Measurements from ENCODE around the gene KLRC3. TPM values are rescaled to one million over a fixed set of nuclear protein-coding genes. Genes with fewer than 3 reads are reported as not detected.
"Not testable (repeated sequence)": the region's sequence is repeated elsewhere in the genome, so short reads cannot be mapped to it uniquely, and the experiment has no call there.

The KLRC3 gene
- 1 to 10 TPM; 1.3 to 2.1 TPM for total RNA-seq

DNA sequence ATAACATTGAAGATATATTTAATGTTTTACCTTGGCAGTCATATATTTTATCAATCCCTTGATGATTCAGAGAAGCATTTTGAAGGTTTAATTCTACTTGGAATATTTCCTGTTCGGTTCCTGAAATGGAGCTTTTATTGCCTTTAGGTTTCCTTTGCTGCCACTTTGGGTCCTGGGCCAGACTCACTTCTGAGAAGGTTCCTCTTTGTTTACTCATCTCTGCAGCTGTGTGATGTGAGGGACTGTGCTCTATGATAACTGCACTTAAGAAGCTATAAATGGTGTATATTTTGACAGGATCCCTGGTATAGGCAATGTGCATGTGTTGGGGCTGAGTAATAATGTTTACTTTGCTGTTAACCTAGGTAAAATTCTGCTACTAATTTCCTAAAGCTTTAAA lies at the start of gene KLRC3:
KLRC3 (minus strand) TSS at position 262 of the 400 bp plus-strand sequence; CDS start at position 217, 45 bp downstream.
- ATAC-seq; DNase-seq; H3K4me1 Mint-ChIP-seq (ENCODE audit: low read depth); H3K9me3 Mint-ChIP-seq (ENCODE audit: insufficient read depth); CTCF ChIA-PET; H3K27me3 Mint-ChIP-seq (ENCODE audit: low read depth); H3K36me3 Mint-ChIP-seq (ENCODE audit: low read depth); POLR2A ChIA-PET: not testable (repeated sequence)
- Mint-ChIP-seq H3K4me3 (peak within 1 kb of the TSS; percentile 40), H3K27ac (peak within 1 kb of the TSS; percentile 54)

DNA sequence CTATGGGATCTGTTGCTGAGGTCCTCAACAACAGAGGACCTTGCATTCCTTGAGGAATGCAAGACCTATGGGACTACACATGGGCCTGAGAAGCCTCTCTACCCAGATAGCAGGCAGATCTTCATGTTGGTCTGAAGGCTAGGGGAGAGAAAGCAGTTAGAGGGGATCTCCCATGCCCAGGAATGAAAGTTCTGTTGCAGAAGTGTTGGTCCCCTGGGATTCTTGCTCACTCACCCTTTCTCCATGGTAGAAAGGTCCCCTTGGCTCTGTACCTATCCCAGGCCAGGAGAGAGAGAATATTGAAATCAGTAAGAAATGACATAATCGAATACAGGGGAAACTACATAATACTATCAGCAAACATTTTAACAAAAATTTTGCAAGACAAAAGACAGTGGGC lies 49.3 kb upstream of the KLRC3 start:
- Mint-ChIP-seq H3K9me3 (ENCODE audit: insufficient read depth) (peaks cover 24% of the 10 kb centered on the region), H3K4me1 (ENCODE audit: low read depth) (peaks cover 4% of the 10 kb centered on the region), H3K4me3 (no peak overlapping the region), H3K36me3 (ENCODE audit: low read depth) (peaks cover 20% of the 10 kb centered on the region), H3K27me3 (ENCODE audit: low read depth) (no peaks in the 10 kb centered on the region), H3K27ac (no peak overlapping the region)
- ChIA-PET POLR2A (no interaction called here), CTCF (interaction anchor here (1.2 to 2.9 kb wide), 2 partner anchors 11 to 103 kb away, joined by 3 to 8 read pairs; no protein-coding TSS in a partner anchor)
- DNase-seq (no peak), ATAC-seq (no peak)

DNA sequence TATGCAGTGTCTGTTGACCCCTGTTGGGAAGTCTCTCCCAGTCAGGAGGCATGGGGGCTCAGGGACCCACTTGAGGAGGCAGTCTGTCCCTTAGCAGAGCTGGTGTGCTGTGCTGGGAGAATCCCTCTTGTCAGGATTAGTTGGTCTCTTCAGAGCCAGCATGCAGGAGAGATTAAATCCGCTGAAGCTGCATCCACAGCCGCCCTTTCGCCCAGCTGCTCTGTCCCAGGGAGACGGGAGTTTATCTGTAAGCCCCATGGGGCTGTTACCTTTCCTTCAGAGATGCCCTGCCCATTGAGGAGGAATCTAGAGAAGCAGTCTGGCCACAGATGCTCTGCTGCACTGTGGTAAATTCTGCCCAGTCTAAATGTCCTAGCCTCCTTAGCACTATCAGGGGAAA lies 45.9 kb upstream of the KLRC3 start:
- peaks cover 32% of the 10 kb centered on the region for H3K9me3 Mint-ChIP-seq (ENCODE audit: insufficient read depth)
- ATAC-seq (no peak), DNase-seq (no peak)
- CTCF ChIA-PET: no interaction called here
- H3K27me3 Mint-ChIP-seq (ENCODE audit: low read depth): no peaks in the 10 kb centered on the region
- peaks cover 23% of the 10 kb centered on the region for H3K36me3 Mint-ChIP-seq (ENCODE audit: low read depth)
- no peak overlapping the region for H3K4me3 Mint-ChIP-seq
- H3K27ac Mint-ChIP-seq: no peak overlapping the region
- POLR2A ChIA-PET: no interaction called here
- H3K4me1 Mint-ChIP-seq (ENCODE audit: low read depth): peaks cover 4% of the 10 kb centered on the region

DNA sequence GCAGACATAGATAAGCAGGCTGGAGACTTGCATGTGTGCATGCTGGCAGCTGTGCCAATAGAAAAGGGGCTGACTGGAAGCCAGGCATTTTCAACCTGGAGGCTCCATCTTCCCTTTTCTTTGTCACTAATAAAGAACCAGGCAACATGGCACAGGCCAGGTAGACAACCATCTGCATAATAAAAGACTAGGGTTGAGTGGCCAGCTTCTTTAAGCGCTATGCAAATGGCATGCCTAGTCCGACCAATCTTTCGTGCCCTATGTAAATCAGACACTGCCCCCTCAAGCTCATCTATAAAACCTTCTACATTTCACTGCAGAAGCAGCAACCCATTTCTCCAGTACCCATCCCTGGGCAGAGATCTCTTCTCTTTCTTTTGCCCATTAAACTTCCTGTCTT lies 37.4 kb upstream of the KLRC3 start:
- ATAC-seq: no peak
- ChIA-PET CTCF (interaction anchor here (1.2 kb wide), 2 partner anchors 91 to 222 kb away, joined by 3 read pairs; no protein-coding TSS in a partner anchor), POLR2A (no interaction called here)
- peaks cover 66% of the 10 kb centered on the region for H3K9me3 Mint-ChIP-seq (ENCODE audit: insufficient read depth)
- peaks cover 59% of the 10 kb centered on the region for H3K36me3 Mint-ChIP-seq (ENCODE audit: low read depth)
- no peak overlapping the region for H3K4me3 Mint-ChIP-seq
- no peaks in the 10 kb centered on the region for H3K27me3 Mint-ChIP-seq (ENCODE audit: low read depth)
- peaks cover 17% of the 10 kb centered on the region for H3K4me1 Mint-ChIP-seq (ENCODE audit: low read depth)
- H3K27ac Mint-ChIP-seq: no peak overlapping the region
- DNase-seq: no peak

DNA sequence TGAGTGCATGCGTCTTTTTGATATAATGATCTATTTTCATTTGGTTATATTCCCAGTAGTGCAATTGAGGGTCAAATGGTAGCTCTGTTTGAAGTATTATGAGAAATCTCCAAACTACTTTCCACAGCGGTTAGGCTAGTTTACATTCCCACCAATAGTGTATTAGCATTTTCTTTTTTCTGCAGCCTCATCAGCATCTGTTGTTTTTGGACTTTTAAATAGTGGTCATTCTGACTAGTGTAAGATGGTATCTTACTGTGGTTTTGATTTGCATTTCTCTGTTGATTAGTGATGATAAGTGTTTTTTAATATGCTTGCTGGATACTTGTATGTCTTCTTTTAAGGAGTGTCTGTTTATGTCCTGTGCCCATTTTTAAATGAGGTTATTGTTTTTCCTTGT lies 36.5 kb upstream of the KLRC3 start:
- ATAC-seq: no peak
- ChIA-PET POLR2A (no interaction called here), CTCF (no interaction called here)
- Mint-ChIP-seq H3K27me3 (ENCODE audit: low read depth) (no peaks in the 10 kb centered on the region), H3K4me1 (ENCODE audit: low read depth) (peaks cover 17% of the 10 kb centered on the region), H3K9me3 (ENCODE audit: insufficient read depth) (peaks cover 59% of the 10 kb centered on the region), H3K4me3 (no peak overlapping the region), H3K27ac (no peak overlapping the region), H3K36me3 (ENCODE audit: low read depth) (peaks cover 54% of the 10 kb centered on the region)
- DNase-seq: no peak

DNA sequence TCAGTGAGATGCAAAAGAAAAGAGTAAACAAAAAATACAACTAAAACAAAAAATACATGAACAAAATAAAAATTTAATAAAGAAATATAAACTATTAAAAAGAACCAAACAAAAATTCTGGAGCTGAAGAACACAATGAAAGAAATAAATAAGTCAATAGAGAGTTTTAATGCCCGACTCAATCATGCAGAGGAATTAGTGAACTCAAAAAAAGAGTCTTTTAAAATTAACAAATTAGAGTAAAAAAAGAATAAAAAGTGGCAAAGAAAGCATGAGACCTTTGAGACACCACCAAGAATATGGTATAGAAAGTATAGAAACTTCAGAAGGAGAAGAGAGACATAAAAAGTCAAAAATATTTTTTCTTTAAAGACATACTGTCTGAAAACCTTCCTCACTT lies 35.4 kb upstream of the KLRC3 start:
- Mint-ChIP-seq H3K9me3 (ENCODE audit: insufficient read depth) (peaks cover 55% of the 10 kb centered on the region), H3K4me1 (ENCODE audit: low read depth) (peaks cover 17% of the 10 kb centered on the region), H3K27ac (no peak overlapping the region), H3K27me3 (ENCODE audit: low read depth) (no peaks in the 10 kb centered on the region), H3K36me3 (ENCODE audit: low read depth) (peaks cover 54% of the 10 kb centered on the region), H3K4me3 (no peak overlapping the region)
- DNase-seq: no peak
- POLR2A ChIA-PET: no interaction called here
- ATAC-seq: no peak
- CTCF ChIA-PET: no interaction called here

GRCh38 chr12:10454531-10454930 lies 34.1 kb upstream of the KLRC3 start:
- CTCF ChIA-PET: no interaction called here
- DNase-seq: no peak
- Mint-ChIP-seq H3K27me3 (ENCODE audit: low read depth) (no peaks in the 10 kb centered on the region), H3K27ac (peak overlapping the region; percentile 26), H3K9me3 (ENCODE audit: insufficient read depth) (peaks cover 43% of the 10 kb centered on the region), H3K4me3 (no peak overlapping the region), H3K36me3 (ENCODE audit: low read depth) (peaks cover 53% of the 10 kb centered on the region), H3K4me1 (ENCODE audit: low read depth) (peaks cover 17% of the 10 kb centered on the region)
- POLR2A ChIA-PET: no interaction called here
- ATAC-seq: no peak

GRCh38 chr12:10453156-10453555 lies 32.8 kb upstream of the KLRC3 start, which contains the start of gene KLRC1:
TSS of gene KLRC1 (minus strand) at chr12:10453377. CDS start at chr12:10451156, 2,221 bp downstream.
- ChIA-PET POLR2A (no interaction called here), CTCF (interaction anchor here (0.7 to 1.5 kb wide), 2 partner anchors 14 to 200 kb away, joined by 3 to 4 read pairs; no protein-coding TSS in a partner anchor)
- Mint-ChIP-seq H3K36me3 (ENCODE audit: low read depth) (peaks cover 51% of the 10 kb centered on the region), H3K27ac (no peak within 1 kb of the TSS), H3K27me3 (ENCODE audit: low read depth) (no peaks in the 10 kb centered on the region), H3K4me1 (ENCODE audit: low read depth) (peaks cover 16% of the 10 kb centered on the region), H3K4me3 (peak within 1 kb of the TSS; percentile 8), H3K9me3 (ENCODE audit: insufficient read depth) (peaks cover 39% of the 10 kb centered on the region)
- ATAC-seq (no peak), DNase-seq (no peak)

DNA sequence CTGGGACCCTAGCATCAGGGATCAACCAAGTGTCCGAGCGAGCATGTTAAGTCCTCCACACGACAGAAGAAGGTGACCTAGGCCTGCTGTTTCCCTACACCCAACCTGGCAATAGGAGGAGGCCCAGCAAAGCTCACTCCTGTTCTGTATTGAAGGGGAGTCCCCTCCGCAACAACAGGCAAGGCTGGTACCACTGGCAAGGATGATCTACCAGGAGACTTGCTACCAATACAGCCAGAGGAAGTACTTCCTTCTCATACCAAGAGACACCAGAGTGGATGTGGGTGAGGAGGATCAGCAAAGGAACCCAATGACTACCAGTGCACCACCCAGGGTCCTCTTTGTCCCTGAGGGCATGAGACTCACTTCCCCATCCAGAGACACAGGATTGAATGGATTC lies 27.8 kb upstream of the KLRC3 start:
- CTCF ChIA-PET: no interaction called here
- POLR2A ChIA-PET: no interaction called here
- Mint-ChIP-seq H3K36me3 (ENCODE audit: low read depth) (peaks cover 18% of the 10 kb centered on the region), H3K9me3 (ENCODE audit: insufficient read depth) (peaks cover 9% of the 10 kb centered on the region), H3K4me3 (no peak overlapping the region), H3K27ac (peak overlapping the region; percentile 32), H3K27me3 (ENCODE audit: low read depth) (no peaks in the 10 kb centered on the region), H3K4me1 (ENCODE audit: low read depth) (peaks cover 15% of the 10 kb centered on the region)
- ATAC-seq (no peak), DNase-seq (no peak)

GRCh38 chr12:10446052-10446451 lies 25.7 kb upstream of the KLRC3 start:
- peak; percentile 79 for ATAC-seq
- POLR2A ChIA-PET; H3K4me3 Mint-ChIP-seq; H3K27me3 Mint-ChIP-seq (ENCODE audit: low read depth); DNase-seq; H3K9me3 Mint-ChIP-seq (ENCODE audit: insufficient read depth); CTCF ChIA-PET; H3K27ac Mint-ChIP-seq: not testable (repeated sequence)
- Mint-ChIP-seq H3K4me1 (ENCODE audit: low read depth) (peaks cover 12% of the 10 kb centered on the region), H3K36me3 (ENCODE audit: low read depth) (peaks cover 15% of the 10 kb centered on the region)

DNA sequence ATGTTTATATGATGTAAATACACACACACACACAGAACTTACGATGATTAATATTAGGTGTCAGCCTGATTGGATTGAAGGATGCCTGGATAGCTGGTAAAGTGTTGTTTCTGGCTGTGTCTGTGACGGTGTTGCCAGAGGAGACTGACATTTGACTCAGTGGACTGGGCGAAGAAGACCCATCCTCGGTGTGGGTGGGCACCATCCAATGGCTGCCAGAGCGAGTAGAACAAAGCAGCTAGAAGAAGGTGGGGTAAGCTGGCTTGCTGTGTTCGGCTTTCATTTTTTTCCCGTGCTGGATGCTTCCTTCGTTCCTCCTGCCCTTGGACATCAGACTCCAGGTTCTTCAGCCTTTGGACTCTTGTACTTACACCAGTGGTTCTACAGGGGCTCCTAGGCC lies 20.7 kb upstream of the KLRC3 start:
- CTCF ChIA-PET; H3K4me3 Mint-ChIP-seq; H3K4me1 Mint-ChIP-seq (ENCODE audit: low read depth); H3K9me3 Mint-ChIP-seq (ENCODE audit: insufficient read depth); H3K36me3 Mint-ChIP-seq (ENCODE audit: low read depth); H3K27me3 Mint-ChIP-seq (ENCODE audit: low read depth); ATAC-seq; H3K27ac Mint-ChIP-seq; POLR2A ChIA-PET; DNase-seq: not testable (repeated sequence)

GRCh38 chr12:10439608-10440274 lies 19.3 kb upstream of the KLRC3 start:
- H3K4me1 Mint-ChIP-seq (ENCODE audit: low read depth); H3K27me3 Mint-ChIP-seq (ENCODE audit: low read depth); DNase-seq; ATAC-seq; H3K4me3 Mint-ChIP-seq; H3K9me3 Mint-ChIP-seq (ENCODE audit: insufficient read depth); POLR2A ChIA-PET; CTCF ChIA-PET; H3K27ac Mint-ChIP-seq; H3K36me3 Mint-ChIP-seq (ENCODE audit: low read depth): not testable (repeated sequence)

GRCh38 chr12:10437601-10438000 lies 17.2 kb upstream of the KLRC3 start:
- H3K27ac Mint-ChIP-seq; H3K27me3 Mint-ChIP-seq (ENCODE audit: low read depth); H3K9me3 Mint-ChIP-seq (ENCODE audit: insufficient read depth); POLR2A ChIA-PET; H3K36me3 Mint-ChIP-seq (ENCODE audit: low read depth); DNase-seq; CTCF ChIA-PET; H3K4me1 Mint-ChIP-seq (ENCODE audit: low read depth); H3K4me3 Mint-ChIP-seq: not testable (repeated sequence)
- ATAC-seq: peak; percentile 57
